ENCODE measurements around the gene DIDO1. TPM values are rescaled to one million over a fixed set of nuclear protein-coding genes. Genes with fewer than 3 reads are reported as not detected.

The DIDO1 gene
- total and polyA plus RNA-seq, 2 of the 4 experiments (the other 2 are of a cell fraction) = 21.8 to 28.1 TPM

DNA sequence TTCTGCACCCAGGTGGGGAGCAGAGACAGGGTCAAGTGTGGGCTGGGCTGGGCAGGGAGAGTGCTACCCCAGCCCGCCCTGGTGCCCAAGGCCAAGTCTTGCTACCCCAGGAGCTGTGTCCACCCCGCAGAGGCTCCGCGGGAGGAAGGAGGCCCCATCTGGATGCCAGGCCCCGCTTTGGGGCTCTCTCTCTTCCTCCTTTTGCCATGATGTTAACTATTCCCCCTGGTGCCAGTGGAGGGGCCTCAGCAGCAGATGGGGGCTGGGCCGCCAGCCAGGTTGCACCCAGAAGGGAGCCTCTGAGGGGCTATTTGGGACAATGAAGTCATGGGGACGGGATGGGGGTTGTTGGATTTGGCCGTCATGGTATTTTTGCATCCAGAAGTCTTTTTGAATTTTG lies 35.5 kb upstream of the DIDO1 start:
- dilution Hi-C loops (cut with HindIII; ENCODE audit: low sequenced_read_pairs, unreplicated experiment) = no loop called here
- no peak overlapping the region for H2BK5ac ChIP-seq (ENCODE audit: low read depth, low read length, poor library complexity, severe bottlenecking)
- H2AK9ac ChIP-seq (replicated peaks; ENCODE audit: low read depth, low read length, poor library complexity) = no peak overlapping the region
- no peak overlapping the region for H3K4ac ChIP-seq (ENCODE audit: low read depth, low read length)
- no peak overlapping the region for H3K14ac ChIP-seq (replicated peaks; ENCODE audit: low read depth, low read length)
- no peaks in the 10 kb centered on the region for H4K20me1 ChIP-seq (ENCODE audit: insufficient read depth, low read length)
- H3K27ac ChIP-seq (ENCODE audit: insufficient read depth, low read length) = no peak overlapping the region
- ChIA-PET CTCF (no interaction called here), POLR2A (ENCODE audit: unreplicated experiment) (no interaction called here)
- no peak overlapping the region for H3K23ac ChIP-seq (ENCODE audit: low read depth, low read length)
- no peak overlapping the region for H2BK20ac ChIP-seq (ENCODE audit: low read depth, low read length)
- no peak overlapping the region for H3K4me3 ChIP-seq (ENCODE audit: insufficient read depth, low read depth, low read length)
- no peak overlapping the region for H3K18ac ChIP-seq (ENCODE audit: low read depth, low read length)
- H3K9me3 ChIP-seq (ENCODE audit: control insufficient read depth, insufficient read depth, low read length) = no peaks in the 10 kb centered on the region
- WGBS, 2 experiments (ENCODE audit: extremely low coverage in 2 of 2, insufficient read length in 1 of 2) = 75% methylated on average over 1 of the region's 8 CpGs; no CpG with 5 or more reads in 1 of the 2 experiments
- TF ChIP-seq SMC3 (IDR thresholded peaks at IDR 0.05; ENCODE audit: low read depth, low read length) = no peak
- no peak for TF ChIP-seq CEBPB (IDR thresholded peaks at IDR 0.05; ENCODE audit: low read depth, low read length)
- no peak for TF ChIP-seq RCOR1 (IDR thresholded peaks at IDR 0.05; ENCODE audit: insufficient replicate concordance, low read length)
- TF ChIP-seq NFE2L2 (IDR thresholded peaks at IDR 0.05; ENCODE audit: low read depth, low read length) = no peak
- no peak for TF ChIP-seq MAZ (IDR thresholded peaks at IDR 0.05; ENCODE audit: borderline replicate concordance, low read depth, low read length)
- TF ChIP-seq FOS (IDR thresholded peaks at IDR 0.05; ENCODE audit: low read depth, low read length) = no peak
- TF ChIP-seq, protein P1, sequence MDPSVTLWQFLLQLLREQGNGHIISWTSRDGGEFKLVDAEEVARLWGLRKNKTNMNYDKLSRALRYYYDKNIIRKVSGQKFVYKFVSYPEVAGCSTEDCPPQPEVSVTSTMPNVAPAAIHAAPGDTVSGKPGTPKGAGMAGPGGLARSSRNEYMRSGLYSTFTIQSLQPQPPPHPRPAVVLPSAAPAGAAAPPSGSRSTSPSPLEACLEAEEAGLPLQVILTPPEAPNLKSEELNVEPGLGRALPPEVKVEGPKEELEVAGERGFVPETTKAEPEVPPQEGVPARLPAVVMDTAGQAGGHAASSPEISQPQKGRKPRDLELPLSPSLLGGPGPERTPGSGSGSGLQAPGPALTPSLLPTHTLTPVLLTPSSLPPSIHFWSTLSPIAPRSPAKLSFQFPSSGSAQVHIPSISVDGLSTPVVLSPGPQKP (IDR thresholded peaks at IDR 0.05; ENCODE audit: borderline replicate concordance, low read depth, low read length) = no peak
- TF ChIP-seq MAFK (IDR thresholded peaks at IDR 0.05; ENCODE audit: low read depth, low read length) = no peak
- TF ChIP-seq, protein P2, sequence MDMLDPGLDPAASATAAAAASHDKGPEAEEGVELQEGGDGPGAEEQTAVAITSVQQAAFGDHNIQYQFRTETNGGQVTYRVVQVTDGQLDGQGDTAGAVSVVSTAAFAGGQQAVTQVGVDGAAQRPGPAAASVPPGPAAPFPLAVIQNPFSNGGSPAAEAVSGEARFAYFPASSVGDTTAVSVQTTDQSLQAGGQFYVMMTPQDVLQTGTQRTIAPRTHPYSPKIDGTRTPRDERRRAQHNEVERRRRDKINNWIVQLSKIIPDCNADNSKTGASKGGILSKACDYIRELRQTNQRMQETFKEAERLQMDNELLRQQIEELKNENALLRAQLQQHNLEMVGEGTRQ (IDR thresholded peaks at IDR 0.05; ENCODE audit: low read depth, low read length) = no peak
- no peak for TF ChIP-seq CHD1 (IDR thresholded peaks at IDR 0.05; ENCODE audit: low read depth, low read length)
- no peak for TF ChIP-seq BHLHE40 (IDR thresholded peaks at IDR 0.05; ENCODE audit: low read depth, low read length)
- TF ChIP-seq MXI1 (IDR thresholded peaks at IDR 0.05; ENCODE audit: borderline replicate concordance, low read depth, low read length) = no peak
- peaks cover 1% of the 10 kb centered on the region; the same call in 1 of the 2 replicates for H3K36me3 ChIP-seq (ENCODE audit: control insufficient read depth, insufficient read depth, low read length)
- peaks cover 4% of the 10 kb centered on the region; the same call in 1 of the 2 replicates for H3K9me1 ChIP-seq (ENCODE audit: insufficient read depth, low read length)
- peaks cover 11% of the 10 kb centered on the region; the same call in 1 of the 2 replicates for H3K27me3 ChIP-seq (ENCODE audit: control insufficient read depth, insufficient read depth, low read length)
- no peak overlapping the region for H4K5ac ChIP-seq (ENCODE audit: low read depth, low read length)
- H2BK15ac ChIP-seq (ENCODE audit: low read depth, low read length) = no peak overlapping the region
- H2BK120ac ChIP-seq (ENCODE audit: low read depth, low read length) = no peak overlapping the region
- intact Hi-C loops (cut with micrococcal nuclease) = no loop called here
- no TSS peak for BruUV-seq (replicated peaks)
- H4K91ac ChIP-seq (ENCODE audit: insufficient read depth, low read depth, low read length) = no peak overlapping the region
- ATAC-seq (ENCODE audit: low read depth) (no peak), DNase-seq (no peak)
- H2AK5ac ChIP-seq (ENCODE audit: low read depth, low read length) = no peak overlapping the region
- no peak overlapping the region for H4K8ac ChIP-seq (ENCODE audit: low read depth in 2 of 2, low read length in 2 of 2)
- no peak overlapping the region for H3K9ac ChIP-seq (ENCODE audit: low read depth, low read length)
- in situ Hi-C loops (cut with MboI; ENCODE audit: low sequenced_read_pairs) = no loop called here
- no peak overlapping the region for H3K4me2 ChIP-seq (ENCODE audit: low read depth, low read length)
- H3K56ac ChIP-seq (ENCODE audit: extremely low read depth, insufficient read depth, low read length) = no peak overlapping the region
- H3K79me1 ChIP-seq (ENCODE audit: low read depth in 1 of 2, low read length in 2 of 2) = no peaks in the 10 kb centered on the region
- no peak overlapping the region for H2AFZ ChIP-seq (replicated peaks; ENCODE audit: low read length, poor library complexity)
- H3K4me1 ChIP-seq (ENCODE audit: control insufficient read depth, insufficient read depth, low read length) = no peaks in the 10 kb centered on the region

Data from IMR-90 (cell line).